DLD1 (cell line): ENCODE measurements around the gene JAM2.
"Not testable (repeated sequence)": the region's sequence is repeated elsewhere in the genome, so short reads cannot be mapped to it uniquely, and the experiment has no call there.

Experiments used
- in situ Hi-C: cut with HindIII; loops from 2 replicates; pipeline ENCODE4 v1.10.0; 2017; ENCODE audit warnings: low sequenced_read_pairs

The JAM2 gene

GRCh38 chr21:25638660-25639550 is at the start of gene JAM2:
Gene JAM2, plus strand, starts transcription at chr21:25639258. Its CDS starts 564 bp downstream, at chr21:25639822.
- in situ Hi-C loops, result no loop called here

GRCh38 chr21:25589887-25590286 is 49.2 kb upstream of the JAM2 start:
- in situ Hi-C loops, result loop anchor here (25.0 kb wide), 1 partner anchor 172 kb away; no protein-coding TSS in a partner anchor

- in situ Hi-C loops, result no loop called here
These were observed 31.7 kb upstream of the JAM2 start, which contains the start of gene MRPL39 for GRCh38 chr21:25607151-25608043. Gene MRPL39, minus strand, starts transcription at chr21:25607481. Its CDS starts 6 bp downstream, at chr21:25607475.

GRCh38 chr21:25608044-25608737 is 30.9 kb upstream of the JAM2 start:
- in situ Hi-C loops, result no loop called here

- in situ Hi-C loops, result no loop called here
These were observed 24.6 kb upstream of the JAM2 start for GRCh38 chr21:25614441-25614840.

GRCh38 chr21:25615880-25616279 is 23.2 kb upstream of the JAM2 start:
- in situ Hi-C loops, result no loop called here

- in situ Hi-C loops, result no loop called here
These were observed 19.9 kb upstream of the JAM2 start for GRCh38 chr21:25619198-25619597.

GRCh38 chr21:25624511-25624910 is 14.5 kb upstream of the JAM2 start:
- in situ Hi-C loops, result no loop called here

- in situ Hi-C loops, result no loop called here
These were observed 14.0 kb upstream of the JAM2 start for GRCh38 chr21:25625036-25625435.

GRCh38 chr21:25625776-25626555 is 13.1 kb upstream of the JAM2 start:
- in situ Hi-C loops, result not testable (repeated sequence)

- in situ Hi-C loops, result no loop called here
These were observed 12.3 kb upstream of the JAM2 start for GRCh38 chr21:25626757-25627156.

- in situ Hi-C loops, result no loop called here
These were observed 6.8 kb upstream of the JAM2 start for GRCh38 chr21:25632296-25632695.

GRCh38 chr21:25635310-25635709 is 3.7 kb upstream of the JAM2 start:
- in situ Hi-C loops, result no loop called here

GRCh38 chr21:25636727-25637126 is 2.3 kb upstream of the JAM2 start:
- in situ Hi-C loops, result no loop called here

GRCh38 chr21:25637851-25638659 is 1.0 kb upstream of the JAM2 start:
- in situ Hi-C loops, result no loop called here

GRCh38 chr21:25639551-25640201 is 618 bp downstream of the JAM2 start:
- in situ Hi-C loops, result no loop called here

- in situ Hi-C loops, result no loop called here
These were observed 1.3 kb downstream of the JAM2 start for GRCh38 chr21:25640202-25640942.

GRCh38 chr21:25640943-25641292 is 1.9 kb downstream of the JAM2 start:
- in situ Hi-C loops, result no loop called here
